ENCODE data around the gene TTC22.

TTC22 gene

DNA sequence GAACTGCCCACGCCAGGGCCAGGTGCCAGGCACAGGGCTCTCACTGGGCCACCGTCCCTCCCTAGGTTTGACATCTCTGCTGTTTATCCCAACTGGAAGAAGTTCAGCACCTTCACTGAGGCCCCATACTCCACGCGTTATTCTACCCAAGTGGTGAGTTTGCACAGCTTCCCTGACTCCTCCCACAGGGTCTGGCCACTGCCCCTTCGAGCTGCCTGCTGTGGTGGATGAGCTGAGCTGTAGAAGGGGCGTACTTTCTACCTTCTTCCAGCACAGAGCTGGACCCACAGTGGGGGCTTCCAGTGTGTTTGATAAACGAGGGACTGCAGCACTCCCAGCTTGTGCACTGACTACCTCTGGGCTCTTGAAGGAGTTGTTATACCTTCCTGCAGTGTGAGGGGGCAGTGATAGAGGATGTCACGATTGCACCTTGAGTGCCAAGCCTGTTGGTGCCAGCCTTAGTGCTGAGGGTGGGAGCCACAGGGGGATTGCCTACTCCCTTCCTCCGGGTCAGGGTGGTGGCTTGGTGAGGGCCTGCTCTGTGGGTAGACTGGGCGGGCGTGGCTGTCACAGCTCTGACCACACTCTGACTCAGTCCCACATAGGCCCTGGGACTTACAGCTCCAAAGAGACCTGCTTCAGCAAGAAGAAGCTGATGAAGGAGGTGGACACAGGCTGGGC is 5.9 kb upstream of the TTC22 start:
- DNase-seq: peak; percentile 37

DNA sequence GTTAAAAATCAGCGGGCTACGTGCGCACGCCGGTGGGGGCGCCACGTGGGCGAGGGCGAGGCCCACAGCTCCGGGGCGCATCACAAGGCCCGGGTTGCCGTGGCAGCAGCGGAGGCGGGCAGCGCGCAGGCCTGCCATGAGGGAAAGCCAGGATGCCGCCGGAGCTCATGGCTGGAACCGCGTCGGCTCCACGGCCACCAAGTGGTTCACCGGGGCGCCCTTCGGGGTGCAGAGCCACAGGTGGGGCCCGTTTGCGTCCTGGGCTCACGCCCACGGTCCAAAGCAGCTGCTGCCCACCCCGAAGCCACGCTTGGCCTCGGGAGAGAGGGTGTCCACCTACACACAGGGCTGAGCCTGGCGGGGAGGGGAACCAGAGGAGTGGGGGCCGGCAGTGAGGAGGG is 4.9 kb upstream of the TTC22 start:
- no peak for DNase-seq

DNA sequence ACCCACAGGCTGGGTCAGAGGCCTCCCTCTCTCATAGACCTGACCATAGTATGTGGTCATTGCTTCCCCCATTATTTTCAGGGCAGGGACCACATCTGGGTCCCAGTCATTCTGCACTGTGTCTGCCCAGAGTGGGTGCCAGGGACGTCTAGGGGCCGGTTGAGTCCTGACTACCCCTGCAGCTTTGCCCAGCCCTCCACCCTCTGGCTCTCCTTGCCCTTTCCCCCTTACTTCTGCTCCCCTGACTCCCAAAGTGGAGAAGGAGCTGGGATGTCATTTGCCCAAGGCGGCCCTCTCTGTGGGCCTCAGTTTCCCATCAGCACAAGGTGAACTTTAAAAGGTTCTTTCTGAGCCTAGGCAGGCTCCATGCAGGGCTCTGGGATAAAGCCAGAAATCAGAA is 4.3 kb upstream of the TTC22 start:
- DNase-seq: no peak

GRCh38 chr1:54804471-54805132 is 3.5 kb upstream of the TTC22 start:
- no peak for DNase-seq

DNA sequence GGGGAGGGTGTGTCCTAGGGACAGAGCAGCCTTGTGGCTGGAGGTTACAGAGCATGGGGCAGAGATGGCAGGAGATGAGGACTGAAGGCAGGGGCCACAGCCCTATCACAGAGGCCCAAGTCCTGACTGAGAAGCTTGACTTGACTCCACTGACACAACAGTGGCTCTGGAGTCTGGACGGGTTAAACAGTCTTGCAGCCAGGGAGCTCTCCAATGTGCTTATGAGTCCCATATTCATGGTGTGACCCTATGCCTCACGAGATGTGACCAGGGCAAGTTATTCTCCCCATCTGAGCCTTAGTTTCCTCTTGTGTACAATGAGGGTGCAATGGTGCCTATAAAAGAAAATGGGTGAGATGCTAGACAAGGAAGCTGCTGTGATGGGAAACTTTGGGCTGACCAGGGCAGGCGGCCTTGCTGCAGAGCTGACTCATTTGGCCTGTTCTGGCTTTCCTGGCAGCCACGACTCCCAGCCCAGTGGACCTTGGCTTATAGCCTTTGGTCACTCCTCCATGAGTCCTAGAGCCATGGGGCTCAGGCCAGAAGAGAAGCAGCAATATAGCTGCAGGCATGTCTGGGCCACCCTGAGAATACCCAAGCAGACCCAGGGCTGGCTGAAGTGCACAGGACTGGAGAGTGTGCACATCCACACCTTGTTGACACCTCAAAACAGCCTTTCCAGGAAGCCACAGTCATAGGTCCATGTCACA is 2.8 kb upstream of the TTC22 start:
- no peak for DNase-seq

DNA sequence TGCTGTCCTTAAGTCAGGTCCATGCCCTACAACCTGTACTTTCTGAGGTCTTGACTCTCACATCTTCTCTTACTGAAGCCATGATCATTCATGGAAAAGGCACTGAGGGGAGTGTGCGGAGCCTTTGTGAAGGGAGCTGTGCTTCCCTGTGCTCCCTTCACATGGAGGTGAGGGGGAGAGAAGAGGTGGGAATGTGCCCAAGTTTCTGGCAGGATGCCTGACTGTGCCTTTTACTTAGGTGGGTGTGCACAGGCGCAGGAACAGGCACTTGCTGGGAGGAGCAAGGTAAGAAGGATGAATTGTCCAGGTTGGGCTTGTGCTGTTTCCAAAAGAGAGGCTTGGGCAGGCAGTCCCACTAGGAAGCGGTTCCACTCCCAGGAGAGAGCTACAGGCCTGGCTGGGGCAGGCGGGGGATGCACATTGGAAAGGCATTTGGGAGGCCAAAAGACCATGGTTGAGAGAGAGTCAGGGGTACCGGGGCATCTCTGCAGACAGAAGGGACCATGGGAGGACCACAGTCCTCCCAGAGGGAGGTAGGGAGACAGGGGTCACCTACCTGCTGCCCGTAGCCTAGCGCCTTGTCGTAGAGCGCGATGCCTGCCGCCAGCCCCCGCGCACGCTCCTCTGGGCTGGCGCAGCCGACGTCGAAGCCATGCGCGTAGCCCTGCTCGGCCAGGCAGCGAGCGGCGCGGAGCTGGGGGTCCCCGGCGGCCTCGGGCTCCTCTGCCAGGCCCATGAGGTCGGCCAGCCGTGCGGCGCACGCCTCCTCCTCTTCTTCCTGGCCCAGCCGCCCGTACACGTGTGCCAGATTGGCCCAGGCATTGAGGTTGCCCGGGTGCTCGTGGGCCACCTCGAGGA is 853 bp downstream of the TTC22 start:
- no peak for DNase-seq

- DNase-seq: no peak
Measured at GRCh38 chr1:54798769-54799641, 2.1 kb downstream of the TTC22 start.

GRCh38 chr1:54798206-54798605 is 2.9 kb downstream of the TTC22 start:
- no peak for DNase-seq

GRCh38 chr1:54796902-54797301 is 4.2 kb downstream of the TTC22 start:
- no peak for DNase-seq

- no peak for DNase-seq
Measured at GRCh38 chr1:54795841-54796468, 5.2 kb downstream of the TTC22 start.

GRCh38 chr1:54795356-54795665 is 5.8 kb downstream of the TTC22 start:
- DNase-seq: no peak

DNA sequence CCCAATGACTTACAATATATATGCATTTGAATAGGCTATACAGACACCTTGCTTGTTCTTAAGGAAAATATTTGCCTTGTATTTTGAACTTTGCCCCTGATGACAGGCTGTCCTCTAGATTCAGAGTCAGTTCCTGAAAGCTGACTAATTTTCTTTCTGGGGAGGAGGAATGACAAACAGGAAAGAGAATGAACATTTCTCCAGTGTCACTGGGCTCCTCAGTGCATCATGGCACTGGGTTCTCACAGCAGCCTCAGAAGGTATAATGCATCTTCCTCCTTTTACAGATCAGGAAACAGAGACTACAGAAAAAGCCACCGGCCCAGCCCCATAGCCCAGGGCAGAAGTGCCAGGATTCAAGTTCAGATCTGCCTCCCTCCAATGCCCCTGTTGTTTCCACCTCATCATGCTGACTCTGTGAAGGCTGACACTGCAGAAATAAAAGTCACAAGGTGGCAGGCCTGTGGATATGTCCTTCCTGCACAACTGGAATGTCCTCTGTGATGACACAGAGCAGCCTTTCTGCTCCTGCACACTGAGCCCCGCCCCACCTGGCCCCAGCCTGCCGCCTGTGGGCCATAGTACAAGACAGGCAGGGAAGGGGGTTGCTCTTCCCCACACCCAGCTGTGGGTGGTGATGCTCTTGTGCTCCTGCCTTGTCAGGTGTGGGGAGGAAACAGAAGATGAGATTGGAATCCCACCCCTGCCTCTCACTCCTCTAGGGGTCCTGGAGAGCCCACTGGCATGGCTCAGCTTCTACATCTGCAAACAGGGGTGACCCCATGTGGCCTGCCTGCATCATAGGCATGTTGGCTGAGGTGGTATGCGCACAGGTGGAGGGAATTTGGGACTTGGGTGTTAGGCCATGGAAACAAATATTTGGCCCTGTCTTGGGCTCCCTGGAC is 6.4 kb downstream of the TTC22 start:
- no peak for DNase-seq

GRCh38 chr1:54792686-54793282 is 8.3 kb downstream of the TTC22 start:
- no peak for DNase-seq

- peak; percentile 77 for DNase-seq
Measured at GRCh38 chr1:54791880-54792522, 9.1 kb downstream of the TTC22 start.

DNA sequence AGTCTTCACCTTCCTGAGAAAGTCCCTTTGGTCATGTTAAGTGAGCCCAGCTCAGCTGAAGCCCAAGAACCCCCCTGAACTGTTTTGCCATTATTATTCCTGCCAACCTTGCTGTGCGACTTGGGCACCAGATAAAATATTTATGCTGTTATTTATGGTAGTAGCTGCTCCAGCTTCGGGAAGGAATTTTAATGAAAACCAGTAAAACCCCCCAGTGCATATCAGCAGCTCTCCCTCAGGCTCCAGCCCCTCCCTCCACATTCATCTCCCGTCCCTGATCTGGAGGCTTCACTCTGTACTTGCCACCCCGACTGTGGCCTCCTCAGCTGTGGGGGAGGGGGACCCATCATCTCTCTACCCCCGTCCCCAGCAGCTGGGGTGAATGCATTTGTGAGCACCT is 12.7 kb downstream of the TTC22 start:
- no peak for DNase-seq

DNA sequence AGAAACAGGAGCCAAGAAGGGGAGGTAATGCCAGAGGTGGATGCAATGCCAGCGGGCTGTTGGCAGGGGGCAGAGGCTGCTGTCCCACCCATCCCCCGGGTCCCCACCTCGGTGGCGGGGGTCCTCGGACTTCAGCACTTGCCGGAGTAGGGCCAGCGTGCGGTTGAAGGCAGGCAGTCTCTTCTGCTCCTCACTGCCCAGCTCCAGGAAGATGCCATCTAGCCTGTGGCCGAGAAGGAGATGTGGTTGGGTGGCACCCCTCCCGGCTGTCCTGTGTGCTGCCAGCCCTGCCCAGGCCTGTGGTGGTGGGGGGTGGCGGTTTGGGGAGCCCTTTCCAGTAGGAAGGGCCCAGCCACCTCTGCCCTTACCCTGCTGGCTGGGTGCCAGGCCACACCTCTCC is 13.5 kb downstream of the TTC22 start:
- DNase-seq: no peak

- DNase-seq: no peak
Measured at GRCh38 chr1:54786778-54787177, 14.3 kb downstream of the TTC22 start.

DNA sequence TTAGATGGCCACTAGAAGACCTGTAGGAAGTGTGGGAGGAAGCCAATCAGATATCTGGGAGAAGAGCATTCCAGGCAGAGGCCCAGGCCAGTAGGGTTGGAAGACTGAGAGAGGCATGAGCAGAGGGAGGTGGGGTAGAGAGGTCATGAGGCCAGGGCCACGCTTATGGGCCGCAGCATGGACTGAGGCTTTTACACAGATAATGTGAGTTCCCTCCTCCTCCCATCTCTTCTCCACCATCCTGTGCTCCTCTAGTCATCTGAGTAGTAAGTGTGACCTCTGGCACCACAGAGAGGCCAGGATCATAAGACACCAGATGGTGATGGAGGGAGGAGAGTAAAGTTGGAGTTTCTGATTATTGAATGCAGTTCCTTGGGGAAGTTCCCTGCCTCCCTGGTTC is 17.1 kb downstream of the TTC22 start:
- DNase-seq: no peak

DNA sequence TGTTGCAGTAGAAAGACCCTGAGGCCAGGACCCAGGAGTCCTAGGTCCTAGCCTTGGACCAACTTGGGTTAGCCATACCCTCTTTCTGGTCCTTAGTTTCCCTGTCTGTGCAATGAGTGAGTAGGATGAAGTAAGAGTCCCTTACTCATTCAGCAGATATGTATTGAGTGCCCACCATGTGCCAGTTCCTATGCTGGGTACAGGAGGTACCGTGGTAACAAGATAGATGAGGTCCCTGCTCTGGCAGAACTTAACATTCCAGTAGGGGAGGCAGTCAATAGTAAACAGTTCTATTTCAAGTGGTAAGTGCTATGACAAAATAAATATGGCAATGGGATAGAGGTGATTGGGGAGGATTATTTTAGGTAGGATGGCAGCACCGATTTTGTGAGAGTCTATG is 18.5 kb downstream of the TTC22 start:
- DNase-seq: no peak

DNA sequence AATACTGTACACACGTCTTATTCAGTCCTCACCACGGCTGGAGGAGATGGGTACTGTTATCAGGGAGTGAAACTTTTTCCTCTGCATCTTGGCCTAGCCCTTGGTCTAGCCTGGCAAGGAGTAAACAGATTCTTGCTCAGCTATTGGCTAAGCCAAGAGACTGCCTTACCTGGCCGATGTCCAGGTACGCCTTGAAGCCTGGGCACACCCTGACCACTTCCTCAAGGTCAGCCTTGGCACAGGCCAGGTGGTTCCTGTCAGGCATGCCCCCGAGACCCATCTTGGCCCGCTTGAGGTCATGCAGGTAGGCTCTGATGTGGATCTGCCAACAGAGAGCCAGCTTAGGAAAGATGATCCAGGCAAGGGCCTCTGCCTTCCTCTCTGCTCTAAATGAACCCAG is 19.0 kb downstream of the TTC22 start:
- DNase-seq: no peak

Data from OCI-M1 (cell line).